B cell (primary cell): ENCODE data around the gene KEAP1. TPM values are rescaled to one million over a fixed set of nuclear protein-coding genes. Genes with fewer than 3 reads are reported as not detected.

Experiments used
- ATAC-seq: fragments of 200-7000 bp; cut with Tn5 transposase; one replicate; pipeline ENCODE4 v1.10.0; 2021; ENCODE audit warnings: low read depth, mild to moderate bottlenecking, moderate number of reproducible peaks, moderate library complexity
- CTCF ChIA-PET: fragments of 350-600 bp; sonication (Branson Sonifier 250); formaldehyde crosslinking; loops from one replicate; lab custom pipeline; 2021; ENCODE audit warnings: antibody characterized with exemption, inconsistent platforms; lab: Charles Lee
- POLR2A ChIA-PET: fragments of 350-600 bp; sonication (Branson Sonifier 250); formaldehyde crosslinking; loops from one replicate; lab custom pipeline; 2021; ENCODE audit warnings: antibody characterized with exemption; lab: Charles Lee
- DNase-seq: peaks from one replicate; pipeline ENCODE4 v3.0.0; 2013
- H2AFZ ChIP-seq: 2 replicates; pipeline ENCODE4 v1.6.1; 2012; ENCODE audit warnings: mild to moderate bottlenecking, low read depth, low read length; ENCODE audit not compliant: insufficient read depth, poor library complexity, severe bottlenecking
- H3K27ac ChIP-seq, 2 donors: 1 replicate in 1 of 2; 2 replicates in 1 of 2; pipeline ENCODE4 v1.5.1; 2012 to 2013; ENCODE audit warnings: low read length in 2 of 2, mild to moderate bottlenecking in 2 of 2, moderate library complexity in 1 of 2
- H3K27me3 ChIP-seq, 4 experiments: fragments of 200-600 bp in 1 of 4; sonication (generic) in 1 of 4; replicated peaks in 1 of 4; 1 replicate in 2 of 4; 2 replicates in 2 of 4; pipeline versions ENCODE4 v1.6.1 to v1.7.0; 2013 to 2016; ENCODE audit warnings: low read length in 3 of 4, mild to moderate bottlenecking in 2 of 4, mixed read lengths in 1 of 4, moderate library complexity in 1 of 4; ENCODE audit not compliant: insufficient read depth in 4 of 4, control insufficient read depth in 3 of 4; ENCODE audit errors: control extremely low read depth in 1 of 4
- H3K36me3 ChIP-seq, 2 experiments: replicated peaks in 1 of 2; 1 replicate in 1 of 2; 2 replicates in 1 of 2; pipeline versions ENCODE4 v1.6.1 to v1.7.1; 2013; ENCODE audit warnings: low read length in 1 of 2; ENCODE audit not compliant: insufficient read depth in 2 of 2, control insufficient read depth in 1 of 2; ENCODE audit errors: control extremely low read depth in 1 of 2, extremely low read depth in 1 of 2
- H3K4me1 ChIP-seq, 2 donors: fragments of 200-600 bp in 1 of 2; sonication (generic) in 1 of 2; 1 replicate in 1 of 2; 2 replicates in 1 of 2; pipeline versions ENCODE4 v1.5.1 to v1.6.1; 2013 to 2017; ENCODE audit warnings: low read length in 2 of 2; ENCODE audit not compliant: control insufficient read depth in 2 of 2, insufficient read depth in 2 of 2
- H3K4me2 ChIP-seq: replicated peaks from 2 replicates; pipeline ENCODE3; 2012; ENCODE audit warnings: mild to moderate bottlenecking, low read depth, low read length; ENCODE audit not compliant: poor library complexity, severe bottlenecking
- H3K4me3 ChIP-seq, 5 experiments: fragments of 200-600 bp in 1 of 5; sonication (generic) in 1 of 5; 1 replicate in 3 of 5; 2 replicates in 2 of 5; pipeline versions ENCODE4 v1.5.1 to v1.7.0; 2011 to 2016; ENCODE audit warnings: low read length in 4 of 5, mild to moderate bottlenecking in 4 of 5, low read depth in 2 of 5, control low read depth in 1 of 5, moderate library complexity in 1 of 5; ENCODE audit not compliant: insufficient read depth in 1 of 5; ENCODE audit errors: control extremely low read depth in 1 of 5, extremely low read depth in 1 of 5
- H3K79me2 ChIP-seq: fragments of 200-600 bp; sonication (generic); one replicate; pipeline ENCODE4 v1.6.0; 2016; ENCODE audit warnings: low read length; ENCODE audit not compliant: control insufficient read depth, insufficient read depth
- H3K9ac ChIP-seq: fragments of 200-600 bp; sonication (generic); 2 replicates; pipeline ENCODE4 v1.6.1; 2017; ENCODE audit warnings: mild to moderate bottlenecking, low read length, moderate library complexity
- H3K9me3 ChIP-seq, 3 donors: one replicate each; pipeline versions ENCODE4 v1.6.1 to v1.7.1; 2013; ENCODE audit warnings: low read length in 2 of 3; ENCODE audit not compliant: control insufficient read depth in 2 of 3, insufficient read depth in 1 of 3; ENCODE audit errors: control extremely low read depth in 1 of 3
- H4K20me1 ChIP-seq: 2 replicates; pipeline ENCODE4 v1.6.0; 2012; ENCODE audit warnings: mild to moderate bottlenecking, low read length; ENCODE audit not compliant: insufficient read depth, control insufficient read depth, poor library complexity, severe bottlenecking
- H3K27ac Mint-ChIP-seq: one replicate; pipeline ENCODE4 v1.8.0; 2021; ENCODE audit warnings: mixed read lengths
- H3K27me3 Mint-ChIP-seq: one replicate; pipeline ENCODE4 v1.8.0; 2021; ENCODE audit warnings: mixed read lengths
- H3K4me1 Mint-ChIP-seq: one replicate; pipeline ENCODE4 v1.8.0; 2021; ENCODE audit warnings: mixed read lengths
- H3K4me3 Mint-ChIP-seq: one replicate; pipeline ENCODE4 v1.8.0; 2021; ENCODE audit warnings: mixed read lengths
- H3K9me3 Mint-ChIP-seq: one replicate; pipeline ENCODE4 v1.8.0; 2022; ENCODE audit warnings: mixed read lengths; ENCODE audit not compliant: insufficient read depth
- CTCF ChIP-seq: fragments of 200-600 bp; IDR thresholded peaks from one replicate; pipeline ENCODE4 v1.8.0; 2022; ENCODE audit warnings: antibody characterized with exemption, mild to moderate bottlenecking
- EZH2 ChIP-seq: IDR thresholded peaks from 2 replicates; pipeline ENCODE4 v1.6.1; 2012; ENCODE audit warnings: borderline replicate concordance, low read depth, mild to moderate bottlenecking, moderate library complexity, low read length; ENCODE audit not compliant: insufficient read depth, poor library complexity, severe bottlenecking
- WGBS: methylation state at CpG from one replicate; pipeline ENCODE4 v1.1.5; 2013; ENCODE audit warnings: missing lambda C conversion rate; ENCODE audit not compliant: insufficient coverage; 5-methylcytosine and 5-hydroxymethylcytosine counted together
- intact Hi-C: fragments of 100-400 bp; cut with micrococcal nuclease; formaldehyde crosslinking; loops from one replicate; pipeline ENCODE4 v1.10.0; 2022
- polyA plus RNA-seq: library from polyadenylated mRNA; depleted of rRNA; stranded (reverse); fragments of >200 nt; gene quantifications from 2 replicates; pipeline ENCODE4 v1.2.3, GENCODE V29; 2012
- total RNA-seq, 2 donors: library from RNA; stranded (reverse); fragments of 120-200 nt in 1 of 2; gene quantifications; 1 replicate in 1 of 2; 2 replicates in 1 of 2; pipeline versions ENCODE4 v1.2.3 to v1.2.4, GENCODE V29; 2013 to 2022

Gene KEAP1
- total and polyA plus RNA-seq, 2 donors (not counting 1 experiment from before 2014, with no cell fraction given) = 17.7 to 27.0 TPM

DNA sequence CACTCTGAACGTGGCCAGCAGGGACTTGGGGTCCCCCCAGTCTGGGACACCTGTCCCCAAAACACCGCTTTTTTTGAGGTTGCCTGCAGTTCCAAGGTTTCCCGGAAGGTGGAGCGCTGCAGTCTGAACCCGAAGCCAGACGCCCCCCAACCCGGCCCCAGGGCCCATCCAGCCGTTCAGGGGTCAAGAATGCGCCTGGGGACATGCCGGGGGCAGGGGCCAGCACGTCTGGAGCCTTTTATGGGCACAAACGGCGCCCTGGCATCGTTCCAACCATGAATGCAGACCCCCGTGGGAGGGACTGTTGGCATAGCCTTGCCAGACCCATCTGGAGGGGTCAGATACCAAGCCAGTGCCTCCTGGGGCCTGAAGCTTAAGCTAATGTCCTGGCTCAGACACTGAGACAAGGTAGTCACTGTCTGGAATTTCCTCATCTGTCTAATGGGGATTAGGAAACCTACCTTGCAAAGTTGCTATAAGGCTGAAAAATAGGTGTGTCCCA, 7.2 kb upstream of the KEAP1 start:
- TF ChIP-seq EZH2 (no peak), CTCF (peak; percentile 91)
- WGBS = 8% methylated on average over 15 of the region's 15 CpGs
- intact Hi-C loops = loop anchor here (1.0 to 2.0 kb wide), 2 partner anchors 62 to 188 kb away; no protein-coding TSS in a partner anchor
- H2AFZ ChIP-seq = peak overlapping the region; percentile 31
- Mint-ChIP-seq H3K27ac (no peak overlapping the region), H3K4me1 (peaks cover 15% of the 10 kb centered on the region), H3K9me3 (no peaks in the 10 kb centered on the region), H3K4me3 (no peak overlapping the region), H3K27me3 (peaks cover 19% of the 10 kb centered on the region)
- ChIA-PET POLR2A (interaction anchor here (0.6 kb wide), 1 partner anchor 49 kb away, joined by 11 read pairs; no protein-coding TSS in a partner anchor), CTCF (interaction anchor here (0.6 to 2.4 kb wide), 6 partner anchors 26 to 191 kb away, joined by 3 to 7 read pairs (median 3); partner anchors contain the start of gene QTRT1)
- H3K9me3 ChIP-seq = peaks cover 0 to 5% (median 0%) of the 10 kb centered on the region in 3 donors
- DNase-seq (peak; percentile 71), ATAC-seq (peak; percentile 44)
- peak overlapping the region; percentile 40 for H3K4me2 ChIP-seq
- H4K20me1 ChIP-seq = no peaks in the 10 kb centered on the region
- H3K27me3 ChIP-seq = peaks cover 0 to 43% (median 20%) of the 10 kb centered on the region in 4 experiments
- peaks cover 16 to 17% of the 10 kb centered on the region in 2 donors for H3K4me1 ChIP-seq
- H3K79me2 ChIP-seq = no peaks in the 10 kb centered on the region
- H3K9ac ChIP-seq = no peak overlapping the region
- no peaks in the 10 kb centered on the region for H3K36me3 ChIP-seq
- no peak overlapping the region for H3K4me3 ChIP-seq
- no peak overlapping the region for H3K27ac ChIP-seq

DNA sequence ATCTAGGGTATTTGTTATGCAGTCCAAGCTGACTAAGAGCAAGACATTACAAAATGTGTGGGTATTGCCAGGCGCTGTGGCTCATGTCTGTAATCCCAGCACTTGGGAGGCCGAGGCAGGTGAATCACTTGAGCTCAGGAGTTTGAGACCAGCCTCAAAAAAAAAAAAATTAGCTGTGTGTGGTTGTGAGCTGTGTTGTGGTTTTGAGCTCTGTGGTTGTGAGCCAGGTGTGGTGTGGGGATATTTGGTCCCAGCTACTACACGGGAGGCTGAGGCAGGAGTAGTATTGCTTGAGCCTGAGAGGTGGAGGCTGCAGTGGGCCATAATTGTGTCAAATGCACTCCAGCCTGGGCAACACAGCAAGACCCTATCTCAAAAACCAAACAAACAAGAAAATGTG, 5.6 kb upstream of the KEAP1 start:
- ChIA-PET POLR2A (interaction anchor here (0.6 kb wide), 1 partner anchor 8 kb away, joined by 8 read pairs; no protein-coding TSS in a partner anchor), CTCF (interaction anchor here (0.8 to 1.9 kb wide), 6 partner anchors 8 to 191 kb away, joined by 3 to 4 read pairs (median 3); partner anchors contain the start of gene S1PR5)
- peaks cover 10% of the 10 kb centered on the region for H3K4me1 Mint-ChIP-seq
- Histone ChIP-seq H3K9me3 (no peaks in the 10 kb centered on the region), H3K79me2 (no peaks in the 10 kb centered on the region), H3K4me3 (no peak overlapping the region), H4K20me1 (no peaks in the 10 kb centered on the region), H3K9ac (no peak overlapping the region), H3K4me1 (peaks cover 5 to 10% of the 10 kb centered on the region in 2 donors), H2AFZ (no peak overlapping the region), H3K27me3 (peaks cover 0 to 27% (median 12%) of the 10 kb centered on the region in 4 experiments), H3K4me2 (no peak overlapping the region), H3K27ac (no peak overlapping the region), H3K36me3 (no peaks in the 10 kb centered on the region)
- TF ChIP-seq EZH2 = no peak
- no peak for TF ChIP-seq CTCF
- no peak overlapping the region for H3K4me3 Mint-ChIP-seq
- ATAC-seq (no peak), DNase-seq (no peak)
- intact Hi-C loops = loop anchor here (5.0 kb wide), 1 partner anchor 34 kb away; the partner anchor contains the start of gene ATG4D
- H3K27me3 Mint-ChIP-seq = peaks cover 10% of the 10 kb centered on the region
- WGBS = 57% methylated on average over 3 of the region's 3 CpGs
- H3K9me3 Mint-ChIP-seq = no peaks in the 10 kb centered on the region
- no peak overlapping the region for H3K27ac Mint-ChIP-seq
